ENCODE data around the gene NINJ2. TPM values are rescaled to one million over a fixed set of nuclear protein-coding genes. Genes with fewer than 3 reads are reported as not detected.
"Not testable (repeated sequence)": the region's sequence is repeated elsewhere in the genome, so short reads cannot be mapped to it uniquely, and the experiment has no call there.

NINJ2 gene
- 8.4 TPM for total RNA-seq

GRCh38 chr12:663293-663871 lies at the start of gene NINJ2:
Gene NINJ2 (minus strand): TSS chr12:663445. CDS start chr12:663360, 85 bp downstream.
- H3K4me1 ChIP-seq (ENCODE audit: insufficient read depth, low read length), result peaks cover 40% of the 10 kb centered on the region
- no peaks in the 10 kb centered on the region for H3K27me3 ChIP-seq (ENCODE audit: insufficient read depth, low read length)
- no peak within 1 kb of the TSS for H3K4me3 ChIP-seq (ENCODE audit: low read length)
- H3K9me3 ChIP-seq (ENCODE audit: low read depth, low read length), result no peaks in the 10 kb centered on the region

GRCh38 chr12:712172-712863 lies 49.1 kb upstream of the NINJ2 start:
- Histone ChIP-seq H3K9me3 (ENCODE audit: low read depth, low read length) (no peaks in the 10 kb centered on the region), H3K4me3 (ENCODE audit: low read length) (no peak overlapping the region), H3K27me3 (ENCODE audit: insufficient read depth, low read length) (no peaks in the 10 kb centered on the region), H3K4me1 (ENCODE audit: insufficient read depth, low read length) (no peaks in the 10 kb centered on the region)

GRCh38 chr12:709455-710020 lies 46.3 kb upstream of the NINJ2 start:
- H3K27me3 ChIP-seq (ENCODE audit: insufficient read depth, low read length), result no peaks in the 10 kb centered on the region
- no peak overlapping the region for H3K4me3 ChIP-seq (ENCODE audit: low read length)
- no peaks in the 10 kb centered on the region for H3K9me3 ChIP-seq (ENCODE audit: low read depth, low read length)
- no peaks in the 10 kb centered on the region for H3K4me1 ChIP-seq (ENCODE audit: insufficient read depth, low read length)

GRCh38 chr12:708084-708483 lies 44.8 kb upstream of the NINJ2 start:
- H3K9me3 ChIP-seq (ENCODE audit: low read depth, low read length); H3K27me3 ChIP-seq (ENCODE audit: insufficient read depth, low read length); H3K4me3 ChIP-seq (ENCODE audit: low read length); H3K4me1 ChIP-seq (ENCODE audit: insufficient read depth, low read length): not testable (repeated sequence)

GRCh38 chr12:704516-705242 lies 41.4 kb upstream of the NINJ2 start:
- H3K4me3 ChIP-seq (ENCODE audit: low read length), result no peak overlapping the region
- H3K27me3 ChIP-seq (ENCODE audit: insufficient read depth, low read length), result no peaks in the 10 kb centered on the region
- H3K9me3 ChIP-seq (ENCODE audit: low read depth, low read length), result no peaks in the 10 kb centered on the region
- H3K4me1 ChIP-seq (ENCODE audit: insufficient read depth, low read length), result peaks cover 4% of the 10 kb centered on the region

GRCh38 chr12:701896-702539 lies 38.8 kb upstream of the NINJ2 start:
- peaks cover 4% of the 10 kb centered on the region for H3K9me3 ChIP-seq (ENCODE audit: low read depth, low read length)
- no peak overlapping the region for H3K4me3 ChIP-seq (ENCODE audit: low read length)
- H3K27me3 ChIP-seq (ENCODE audit: insufficient read depth, low read length), result no peaks in the 10 kb centered on the region
- H3K4me1 ChIP-seq (ENCODE audit: insufficient read depth, low read length), result peaks cover 20% of the 10 kb centered on the region

GRCh38 chr12:700016-700415 lies 36.8 kb upstream of the NINJ2 start:
- peaks cover 35% of the 10 kb centered on the region for H3K4me1 ChIP-seq (ENCODE audit: insufficient read depth, low read length)
- no peak overlapping the region for H3K4me3 ChIP-seq (ENCODE audit: low read length)
- peaks cover 4% of the 10 kb centered on the region for H3K9me3 ChIP-seq (ENCODE audit: low read depth, low read length)
- H3K27me3 ChIP-seq (ENCODE audit: insufficient read depth, low read length), result no peaks in the 10 kb centered on the region

GRCh38 chr12:698222-698621 lies 35.0 kb upstream of the NINJ2 start:
- H3K9me3 ChIP-seq (ENCODE audit: low read depth, low read length); H3K4me3 ChIP-seq (ENCODE audit: low read length); H3K27me3 ChIP-seq (ENCODE audit: insufficient read depth, low read length): not testable (repeated sequence)
- H3K4me1 ChIP-seq (ENCODE audit: insufficient read depth, low read length), result peaks cover 46% of the 10 kb centered on the region

- H3K4me1 ChIP-seq (ENCODE audit: insufficient read depth, low read length), result peaks cover 46% of the 10 kb centered on the region
- H3K27me3 ChIP-seq (ENCODE audit: insufficient read depth, low read length), result no peaks in the 10 kb centered on the region
- H3K9me3 ChIP-seq (ENCODE audit: low read depth, low read length), result peaks cover 4% of the 10 kb centered on the region
- H3K4me3 ChIP-seq (ENCODE audit: low read length), result no peak overlapping the region
Observed at GRCh38 chr12:697481-697880, 34.2 kb upstream of the NINJ2 start.

GRCh38 chr12:694734-695503 lies 31.7 kb upstream of the NINJ2 start:
- Histone ChIP-seq H3K4me1 (ENCODE audit: insufficient read depth, low read length) (peaks cover 46% of the 10 kb centered on the region), H3K4me3 (ENCODE audit: low read length) (no peak overlapping the region), H3K9me3 (ENCODE audit: low read depth, low read length) (peaks cover 4% of the 10 kb centered on the region), H3K27me3 (ENCODE audit: insufficient read depth, low read length) (no peaks in the 10 kb centered on the region)

- H3K4me1 ChIP-seq (ENCODE audit: insufficient read depth, low read length), result peaks cover 46% of the 10 kb centered on the region
- peaks cover 4% of the 10 kb centered on the region for H3K9me3 ChIP-seq (ENCODE audit: low read depth, low read length)
- no peaks in the 10 kb centered on the region for H3K27me3 ChIP-seq (ENCODE audit: insufficient read depth, low read length)
- no peak overlapping the region for H3K4me3 ChIP-seq (ENCODE audit: low read length)
Observed at GRCh38 chr12:693934-694533, 30.8 kb upstream of the NINJ2 start.

GRCh38 chr12:692274-692673 lies 29.0 kb upstream of the NINJ2 start:
- Histone ChIP-seq H3K4me1 (ENCODE audit: insufficient read depth, low read length) (peaks cover 33% of the 10 kb centered on the region), H3K27me3 (ENCODE audit: insufficient read depth, low read length) (no peaks in the 10 kb centered on the region), H3K4me3 (ENCODE audit: low read length) (no peak overlapping the region), H3K9me3 (ENCODE audit: low read depth, low read length) (no peaks in the 10 kb centered on the region)

- H3K27me3 ChIP-seq (ENCODE audit: insufficient read depth, low read length), result no peaks in the 10 kb centered on the region
- peaks cover 29% of the 10 kb centered on the region for H3K4me1 ChIP-seq (ENCODE audit: insufficient read depth, low read length)
- no peaks in the 10 kb centered on the region for H3K9me3 ChIP-seq (ENCODE audit: low read depth, low read length)
- H3K4me3 ChIP-seq (ENCODE audit: low read length), result no peak overlapping the region
Observed at GRCh38 chr12:690466-690865, 27.2 kb upstream of the NINJ2 start.

GRCh38 chr12:685388-685787 lies 22.1 kb upstream of the NINJ2 start:
- no peaks in the 10 kb centered on the region for H3K9me3 ChIP-seq (ENCODE audit: low read depth, low read length)
- no peaks in the 10 kb centered on the region for H3K27me3 ChIP-seq (ENCODE audit: insufficient read depth, low read length)
- peaks cover 23% of the 10 kb centered on the region for H3K4me1 ChIP-seq (ENCODE audit: insufficient read depth, low read length)
- no peak overlapping the region for H3K4me3 ChIP-seq (ENCODE audit: low read length)
